T-helper 22 cell (primary cell): ENCODE results near the gene ZEB1.
"Not testable (repeated sequence)": the region's sequence is repeated elsewhere in the genome, so short reads cannot be mapped to it uniquely, and the experiment has no call there.

Experiments used
- DNase-seq: peaks from one replicate; pipeline ENCODE4 v3.0.0-alpha.2; 2020; ENCODE audit warnings: low read depth

ZEB1 gene

GRCh38 chr10:31368724-31369123 is 49.7 kb downstream of the ZEB1 start:
- no peak for DNase-seq

- DNase-seq = no peak
Measured at GRCh38 chr10:31372439-31372838, 53.4 kb downstream of the ZEB1 start.

- no peak for DNase-seq
Measured at GRCh38 chr10:31374146-31374696, 55.2 kb downstream of the ZEB1 start.

- no peak for DNase-seq
Measured at GRCh38 chr10:31381171-31381570, 62.2 kb downstream of the ZEB1 start.

GRCh38 chr10:31381766-31382316 is 62.8 kb downstream of the ZEB1 start:
- DNase-seq = no peak

- DNase-seq = no peak
Measured at GRCh38 chr10:31383810-31384588, 65.0 kb downstream of the ZEB1 start.

GRCh38 chr10:31384589-31384949 is 65.6 kb downstream of the ZEB1 start:
- no peak for DNase-seq

GRCh38 chr10:31390804-31391203 is 71.8 kb downstream of the ZEB1 start:
- no peak for DNase-seq

- DNase-seq = no peak
Measured at GRCh38 chr10:31393844-31394243, 74.8 kb downstream of the ZEB1 start.

GRCh38 chr10:31395695-31396094 is 76.7 kb downstream of the ZEB1 start:
- DNase-seq = no peak

GRCh38 chr10:31396376-31396775 is 77.4 kb downstream of the ZEB1 start:
- no peak for DNase-seq

GRCh38 chr10:31397852-31398251 is 78.8 kb downstream of the ZEB1 start:
- no peak for DNase-seq

GRCh38 chr10:31399171-31399570 is 80.2 kb downstream of the ZEB1 start:
- DNase-seq = no peak

GRCh38 chr10:31399631-31400030 is 80.6 kb downstream of the ZEB1 start:
- DNase-seq = no peak

- no peak for DNase-seq
Measured at GRCh38 chr10:31401287-31401686, 82.3 kb downstream of the ZEB1 start.

- DNase-seq = no peak
Measured at GRCh38 chr10:31404640-31405039, 85.6 kb downstream of the ZEB1 start.

GRCh38 chr10:31405829-31406228 is 86.8 kb downstream of the ZEB1 start:
- not testable (repeated sequence) for DNase-seq

GRCh38 chr10:31412397-31412796 is 93.4 kb downstream of the ZEB1 start:
- not testable (repeated sequence) for DNase-seq

GRCh38 chr10:31413325-31413724 is 94.3 kb downstream of the ZEB1 start:
- no peak for DNase-seq

GRCh38 chr10:31418481-31418880 is 99.5 kb downstream of the ZEB1 start:
- no peak for DNase-seq

- no peak for DNase-seq
Measured at GRCh38 chr10:31419394-31420063, 100.5 kb downstream of the ZEB1 start.

GRCh38 chr10:31421322-31421721 is 102.3 kb downstream of the ZEB1 start:
- DNase-seq = no peak

- no peak for DNase-seq
Measured at GRCh38 chr10:31422634-31423033, 103.6 kb downstream of the ZEB1 start.
